ENCODE results near the gene DCDC2. TPM values are rescaled to one million over a fixed set of nuclear protein-coding genes. Genes with fewer than 3 reads are reported as not detected.

DCDC2 gene
- total RNA-seq, 1 donor from 2014 or later, result 0.30 TPM

DNA sequence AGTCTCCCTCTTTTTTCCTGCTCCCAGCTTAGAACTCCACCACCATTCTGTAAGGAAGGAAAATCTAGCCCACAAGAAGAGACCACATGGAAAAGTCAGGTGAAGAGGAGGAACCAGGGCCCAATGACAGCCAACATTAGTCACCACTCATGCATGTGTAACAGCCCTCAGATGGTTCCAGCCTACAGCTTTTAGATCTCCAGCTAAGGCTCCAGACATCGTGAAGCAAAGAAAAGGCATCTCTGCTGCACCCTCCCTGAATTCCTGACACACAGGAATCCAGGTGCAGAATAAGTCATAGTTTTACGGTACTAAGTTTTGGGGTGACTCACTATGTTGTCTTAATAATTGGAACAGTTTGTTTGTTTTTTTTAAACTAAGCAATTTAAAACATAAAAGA lies 25.5 kb downstream of the DCDC2 start:
- Mint-ChIP-seq H3K4me1 (peaks cover 6% of the 10 kb centered on the region), H3K36me3 (ENCODE audit: low read depth) (no peaks in the 10 kb centered on the region), H3K4me3 (no peak overlapping the region), H3K9me3 (no peaks in the 10 kb centered on the region), H3K27me3 (ENCODE audit: low read depth) (peaks cover 2% of the 10 kb centered on the region), H3K27ac (ENCODE audit: unreplicated experiment) (no peak overlapping the region)
- TF ChIP-seq, protein P1, sequence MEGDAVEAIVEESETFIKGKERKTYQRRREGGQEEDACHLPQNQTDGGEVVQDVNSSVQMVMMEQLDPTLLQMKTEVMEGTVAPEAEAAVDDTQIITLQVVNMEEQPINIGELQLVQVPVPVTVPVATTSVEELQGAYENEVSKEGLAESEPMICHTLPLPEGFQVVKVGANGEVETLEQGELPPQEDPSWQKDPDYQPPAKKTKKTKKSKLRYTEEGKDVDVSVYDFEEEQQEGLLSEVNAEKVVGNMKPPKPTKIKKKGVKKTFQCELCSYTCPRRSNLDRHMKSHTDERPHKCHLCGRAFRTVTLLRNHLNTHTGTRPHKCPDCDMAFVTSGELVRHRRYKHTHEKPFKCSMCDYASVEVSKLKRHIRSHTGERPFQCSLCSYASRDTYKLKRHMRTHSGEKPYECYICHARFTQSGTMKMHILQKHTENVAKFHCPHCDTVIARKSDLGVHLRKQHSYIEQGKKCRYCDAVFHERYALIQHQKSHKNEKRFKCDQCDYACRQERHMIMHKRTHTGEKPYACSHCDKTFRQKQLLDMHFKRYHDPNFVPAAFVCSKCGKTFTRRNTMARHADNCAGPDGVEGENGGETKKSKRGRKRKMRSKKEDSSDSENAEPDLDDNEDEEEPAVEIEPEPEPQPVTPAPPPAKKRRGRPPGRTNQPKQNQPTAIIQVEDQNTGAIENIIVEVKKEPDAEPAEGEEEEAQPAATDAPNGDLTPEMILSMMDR (conservative IDR thresholded peaks at IDR 0.05), result no peak
- no peak for DNase-seq (ENCODE audit: low read depth, low spot score)

DNA sequence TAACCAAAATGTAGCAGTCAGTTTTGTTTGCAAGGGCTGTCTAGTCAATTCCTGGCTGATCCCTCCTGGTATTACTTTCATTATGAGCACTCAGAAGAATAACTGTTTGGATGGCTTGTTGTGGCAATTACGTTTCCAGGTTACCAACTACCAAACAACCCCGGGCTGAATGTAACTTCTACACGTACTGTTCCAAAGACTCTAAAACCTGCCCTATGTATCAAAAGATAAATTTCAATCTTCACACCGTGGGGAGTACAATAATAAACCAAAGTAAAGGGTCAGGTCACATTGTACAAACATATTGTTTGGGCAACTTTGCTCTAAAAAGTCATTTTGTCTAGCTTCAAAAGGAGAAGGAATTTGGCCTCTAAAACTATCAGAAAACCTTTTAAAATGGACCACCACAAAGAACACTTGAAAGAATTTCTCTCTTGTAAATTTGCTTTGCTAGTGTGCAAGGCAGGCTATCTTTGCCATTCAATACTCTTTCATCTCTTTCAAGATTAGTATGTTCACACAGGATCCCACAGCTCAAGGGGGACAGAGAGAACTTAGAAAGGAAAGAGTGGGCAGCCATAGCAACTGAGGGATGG lies 27.6 kb downstream of the DCDC2 start:
- Mint-ChIP-seq H3K4me1 (peaks cover 6% of the 10 kb centered on the region), H3K27ac (ENCODE audit: unreplicated experiment) (no peak overlapping the region), H3K4me3 (no peak overlapping the region), H3K36me3 (ENCODE audit: low read depth) (no peaks in the 10 kb centered on the region), H3K9me3 (no peaks in the 10 kb centered on the region), H3K27me3 (ENCODE audit: low read depth) (peaks cover 2% of the 10 kb centered on the region)
- TF ChIP-seq, protein P1 (conservative IDR thresholded peaks at IDR 0.05), result no peak
- DNase-seq (ENCODE audit: low read depth, low spot score), result no peak

DNA sequence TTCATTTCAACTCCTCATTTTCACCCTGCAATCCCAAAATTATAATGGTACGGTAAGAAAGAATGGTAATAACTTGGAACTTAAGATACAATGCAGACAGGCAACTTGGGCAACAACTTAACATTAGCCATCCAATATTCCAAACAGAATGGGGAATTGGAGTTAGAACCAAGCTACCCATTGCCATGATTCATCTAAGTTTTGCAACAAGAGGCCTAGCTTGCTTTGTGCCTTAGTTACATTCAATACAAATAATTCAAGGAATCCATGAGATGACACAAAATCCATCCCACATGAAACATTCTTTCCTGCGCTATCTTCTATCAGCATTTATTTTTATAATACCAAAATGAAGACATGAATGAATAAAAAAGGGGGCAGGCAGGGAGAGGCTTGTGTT lies 28.4 kb downstream of the DCDC2 start:
- no peak for DNase-seq (ENCODE audit: low read depth, low spot score)
- H3K27me3 Mint-ChIP-seq (ENCODE audit: low read depth), result peaks cover 2% of the 10 kb centered on the region
- H3K36me3 Mint-ChIP-seq (ENCODE audit: low read depth), result no peaks in the 10 kb centered on the region
- H3K4me1 Mint-ChIP-seq, result peaks cover 6% of the 10 kb centered on the region
- no peak overlapping the region for H3K27ac Mint-ChIP-seq (ENCODE audit: unreplicated experiment)
- H3K9me3 Mint-ChIP-seq, result no peaks in the 10 kb centered on the region
- no peak overlapping the region for H3K4me3 Mint-ChIP-seq
- TF ChIP-seq, protein P1 (conservative IDR thresholded peaks at IDR 0.05), result no peak

DNA sequence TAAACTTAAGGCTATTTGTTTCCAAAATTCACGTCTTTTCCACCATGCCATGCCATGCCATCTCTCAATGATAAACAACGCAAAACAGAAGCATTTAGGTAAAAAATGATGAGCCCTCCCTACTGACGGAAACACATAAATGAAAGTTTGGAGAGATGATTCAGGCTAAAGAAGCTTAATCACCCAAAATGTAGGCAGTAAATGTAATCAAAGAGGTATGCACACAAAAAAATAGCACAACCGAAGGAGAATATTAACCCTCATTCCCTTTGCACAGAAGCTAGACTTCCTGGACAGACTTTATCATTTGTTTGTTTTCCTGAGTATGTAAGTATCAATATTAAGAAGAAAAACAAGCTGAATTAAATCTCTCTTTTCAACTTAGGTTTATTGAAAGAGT lies 28.8 kb downstream of the DCDC2 start:
- DNase-seq (ENCODE audit: low read depth, low spot score), result no peak
- peaks cover 2% of the 10 kb centered on the region for H3K27me3 Mint-ChIP-seq (ENCODE audit: low read depth)
- no peaks in the 10 kb centered on the region for H3K36me3 Mint-ChIP-seq (ENCODE audit: low read depth)
- H3K4me1 Mint-ChIP-seq, result peaks cover 6% of the 10 kb centered on the region
- TF ChIP-seq, protein P1 (conservative IDR thresholded peaks at IDR 0.05), result no peak
- no peaks in the 10 kb centered on the region for H3K9me3 Mint-ChIP-seq
- no peak overlapping the region for H3K27ac Mint-ChIP-seq (ENCODE audit: unreplicated experiment)
- no peak overlapping the region for H3K4me3 Mint-ChIP-seq

DNA sequence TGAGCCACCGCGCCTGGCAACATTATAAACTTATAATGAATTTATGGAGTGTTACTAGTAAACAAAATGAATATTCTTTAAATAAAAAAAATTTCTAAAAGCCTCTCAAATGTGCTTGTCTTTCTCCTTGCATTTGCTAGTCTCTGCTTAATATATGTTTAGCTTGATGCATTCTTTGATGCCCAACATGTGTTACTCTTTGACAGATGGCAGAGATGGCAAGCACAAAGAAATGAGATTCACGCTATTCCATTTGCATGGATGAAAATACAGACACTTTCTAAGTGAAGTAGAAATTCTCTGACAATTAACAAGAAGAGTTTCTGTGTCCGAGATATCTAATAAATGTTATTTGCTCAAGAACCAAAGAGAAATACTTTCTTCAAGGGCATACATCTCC lies 30.1 kb downstream of the DCDC2 start:
- H3K9me3 Mint-ChIP-seq, result no peaks in the 10 kb centered on the region
- H3K36me3 Mint-ChIP-seq (ENCODE audit: low read depth), result no peaks in the 10 kb centered on the region
- no peak overlapping the region for H3K4me3 Mint-ChIP-seq
- peaks cover 2% of the 10 kb centered on the region for H3K27me3 Mint-ChIP-seq (ENCODE audit: low read depth)
- TF ChIP-seq, protein P1 (conservative IDR thresholded peaks at IDR 0.05), result no peak
- DNase-seq (ENCODE audit: low read depth, low spot score), result no peak
- no peak overlapping the region for H3K27ac Mint-ChIP-seq (ENCODE audit: unreplicated experiment)
- peaks cover 11% of the 10 kb centered on the region for H3K4me1 Mint-ChIP-seq
